GM20000 (cell line): ENCODE data around the gene NKPD1.

Experiments used
- DNase-seq: peaks from one replicate; pipeline ENCODE4 v3.0.0; 2012; ENCODE audit warnings: low spot score
- TF ChIP-seq, protein P1 (sequence below): IDR thresholded peaks from 2 replicates; pipeline ENCODE4 v1.5.1; 2012; ENCODE audit warnings: mild to moderate bottlenecking, control low read depth; ENCODE audit errors: extremely low read depth, missing control alignments

The NKPD1 gene

DNA sequence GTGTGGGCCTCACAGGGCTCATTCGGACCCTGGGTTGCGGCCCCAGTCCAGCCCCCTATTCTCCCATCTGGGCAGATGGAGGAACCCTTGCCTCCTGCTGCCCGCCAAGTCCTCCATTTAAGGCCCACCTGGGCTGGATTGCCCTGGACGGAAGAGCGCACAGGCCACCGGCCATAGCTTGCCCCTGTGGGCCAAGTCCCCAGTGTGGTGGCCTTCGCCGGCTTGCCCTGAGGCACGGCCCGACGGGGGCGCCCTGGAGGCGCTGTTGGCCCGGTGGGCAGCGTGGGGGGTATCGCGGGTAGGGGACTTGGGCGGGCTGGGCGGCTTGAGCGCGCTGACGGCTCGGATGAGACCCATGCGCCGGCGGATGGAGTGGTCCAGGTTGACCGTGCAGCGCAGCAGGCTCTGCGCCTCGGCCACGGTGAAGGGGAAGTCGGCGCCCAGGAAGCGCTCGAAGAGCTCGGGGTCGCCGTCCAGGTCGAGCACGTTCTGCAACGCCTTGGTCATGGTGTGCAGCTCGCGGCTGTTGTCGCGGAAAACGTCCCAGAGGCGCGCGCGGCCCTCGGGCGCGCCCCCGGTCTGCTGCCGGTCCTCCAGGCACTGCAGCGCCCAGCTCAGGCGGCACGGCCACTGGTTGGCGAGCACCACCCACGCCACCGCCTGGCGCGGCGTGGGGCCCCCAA is 8.8 kb downstream of the NKPD1 start:
- TF ChIP-seq, protein P1, sequence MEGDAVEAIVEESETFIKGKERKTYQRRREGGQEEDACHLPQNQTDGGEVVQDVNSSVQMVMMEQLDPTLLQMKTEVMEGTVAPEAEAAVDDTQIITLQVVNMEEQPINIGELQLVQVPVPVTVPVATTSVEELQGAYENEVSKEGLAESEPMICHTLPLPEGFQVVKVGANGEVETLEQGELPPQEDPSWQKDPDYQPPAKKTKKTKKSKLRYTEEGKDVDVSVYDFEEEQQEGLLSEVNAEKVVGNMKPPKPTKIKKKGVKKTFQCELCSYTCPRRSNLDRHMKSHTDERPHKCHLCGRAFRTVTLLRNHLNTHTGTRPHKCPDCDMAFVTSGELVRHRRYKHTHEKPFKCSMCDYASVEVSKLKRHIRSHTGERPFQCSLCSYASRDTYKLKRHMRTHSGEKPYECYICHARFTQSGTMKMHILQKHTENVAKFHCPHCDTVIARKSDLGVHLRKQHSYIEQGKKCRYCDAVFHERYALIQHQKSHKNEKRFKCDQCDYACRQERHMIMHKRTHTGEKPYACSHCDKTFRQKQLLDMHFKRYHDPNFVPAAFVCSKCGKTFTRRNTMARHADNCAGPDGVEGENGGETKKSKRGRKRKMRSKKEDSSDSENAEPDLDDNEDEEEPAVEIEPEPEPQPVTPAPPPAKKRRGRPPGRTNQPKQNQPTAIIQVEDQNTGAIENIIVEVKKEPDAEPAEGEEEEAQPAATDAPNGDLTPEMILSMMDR = no peak
- DNase-seq = peak; percentile 41

DNA sequence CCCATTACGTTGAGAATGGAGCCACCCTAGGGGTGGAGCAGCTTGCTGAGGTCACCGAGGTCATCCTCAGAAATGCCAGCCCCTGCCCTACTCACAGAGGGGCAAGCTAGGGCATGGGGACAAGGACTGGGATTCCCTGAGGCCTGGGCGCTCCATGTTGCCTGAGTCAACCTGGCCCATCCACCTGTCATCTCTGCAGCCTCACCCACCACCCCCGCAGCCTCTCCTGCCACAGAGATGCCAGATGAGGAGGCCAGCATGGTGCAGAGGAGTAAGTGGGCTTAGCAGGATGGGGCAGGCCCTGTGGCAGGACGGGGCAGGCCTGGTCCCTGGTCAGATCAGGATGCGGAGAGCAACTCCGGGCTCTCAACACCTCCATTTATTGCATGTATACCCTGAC is 9.5 kb downstream of the NKPD1 start:
- TF ChIP-seq, protein P1 = no peak
- peak; percentile 13 for DNase-seq

DNA sequence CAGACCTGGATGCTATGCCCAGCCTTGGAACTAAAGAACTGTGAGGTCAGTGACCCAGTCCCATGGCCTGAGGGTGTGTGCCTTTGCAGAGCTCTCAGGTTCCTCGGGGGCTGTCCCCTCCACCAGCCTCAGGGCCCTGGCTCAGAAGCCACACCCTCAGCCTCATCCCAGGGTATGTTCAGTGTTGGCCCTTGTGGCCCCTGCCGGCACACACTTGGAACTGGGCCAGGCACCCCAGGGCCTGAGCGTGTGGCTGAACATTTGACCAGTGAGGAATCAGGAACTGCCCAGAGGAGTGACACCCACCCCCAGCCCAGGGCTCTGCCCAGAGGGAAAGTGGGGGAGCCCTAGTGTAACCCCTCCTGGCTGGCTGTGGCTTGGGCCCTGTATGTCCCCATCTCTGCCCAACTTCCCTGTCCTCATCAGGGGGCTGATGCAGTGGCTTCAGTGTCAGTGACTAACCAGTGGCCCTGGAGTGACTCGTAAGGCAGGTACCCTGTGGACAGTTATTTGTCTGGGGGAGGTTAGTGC is 10.0 kb downstream of the NKPD1 start:
- peak; percentile 27 for DNase-seq
- TF ChIP-seq, protein P1 = no peak

DNA sequence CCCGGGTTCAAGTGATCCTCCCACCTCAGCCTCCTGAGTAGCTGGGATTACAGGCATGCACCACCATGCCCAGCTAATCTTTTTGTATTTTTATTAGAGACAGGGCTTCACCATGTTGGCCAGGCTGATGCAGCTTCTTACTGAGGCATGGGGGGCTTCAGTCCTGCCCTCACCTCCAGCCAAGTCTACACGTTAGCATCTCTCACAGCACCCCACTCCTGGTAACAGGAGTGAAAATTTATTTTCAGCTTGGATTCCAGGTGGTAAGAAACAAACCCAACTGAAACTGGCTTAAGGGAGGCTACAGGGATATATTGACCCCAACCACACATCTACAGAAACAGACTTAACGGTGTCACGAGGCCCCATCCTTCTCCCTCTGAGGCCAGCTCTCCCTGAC is 10.6 kb downstream of the NKPD1 start:
- DNase-seq = no peak
- TF ChIP-seq, protein P1 = no peak

DNA sequence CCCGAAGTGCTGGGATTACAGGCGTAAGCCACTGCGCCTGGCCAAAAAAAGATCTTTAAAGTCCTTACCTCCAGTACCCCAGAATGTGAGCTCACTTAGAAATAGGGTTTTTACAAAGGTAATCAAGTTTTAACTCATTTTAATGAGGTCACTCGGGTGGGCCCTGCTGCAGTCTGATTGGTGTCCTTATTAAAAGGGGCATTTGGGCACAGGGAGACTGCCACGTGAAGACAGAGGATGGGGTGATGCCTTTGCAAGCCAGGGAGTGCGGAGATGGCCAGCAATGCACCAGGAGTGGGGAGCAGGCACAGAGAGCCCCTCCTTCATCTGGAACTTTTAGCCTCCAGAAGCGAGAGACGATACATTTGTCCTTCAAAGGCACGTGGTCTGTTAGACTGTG is 11.7 kb downstream of the NKPD1 start:
- TF ChIP-seq, protein P1 = no peak
- no peak for DNase-seq

DNA sequence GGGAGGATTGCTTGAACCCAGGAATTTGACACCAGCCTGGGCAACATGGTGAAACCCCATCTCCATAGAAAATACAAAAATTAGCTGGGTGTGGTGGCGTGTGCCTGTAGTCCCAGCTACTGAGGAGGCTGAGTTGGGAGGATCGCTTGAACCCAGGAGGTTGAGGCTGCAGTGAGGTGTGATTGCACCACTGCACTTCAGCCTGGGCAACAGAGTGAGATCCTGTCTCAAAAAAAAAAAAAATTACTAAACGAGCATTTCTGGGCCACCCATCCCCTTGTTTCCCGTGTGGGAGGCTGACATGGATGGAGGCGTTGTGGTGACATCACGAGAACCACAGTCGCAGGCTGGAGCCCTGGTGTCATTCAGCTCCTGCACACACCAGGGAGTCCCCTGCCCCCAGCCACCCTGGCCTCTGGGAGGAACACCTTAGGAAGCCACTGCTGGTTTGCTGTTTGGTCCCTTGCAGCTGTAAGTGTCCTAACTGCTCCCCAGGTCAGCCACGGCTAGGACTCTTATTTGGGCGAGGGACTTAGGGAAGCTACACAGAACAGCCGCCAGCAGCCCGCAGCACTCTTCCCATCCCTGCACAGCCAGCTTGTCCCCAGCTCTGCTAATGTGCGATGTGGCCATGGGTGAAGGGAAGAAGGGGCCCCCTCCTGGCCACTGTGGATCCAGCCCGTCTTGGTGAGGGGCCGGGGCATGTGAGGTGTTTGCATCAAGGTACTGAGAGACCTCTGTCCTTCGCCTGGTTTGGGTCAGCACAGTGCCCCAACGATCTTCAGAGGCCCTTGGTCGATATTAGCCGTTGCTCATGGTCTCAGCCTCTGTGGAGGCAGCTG is 12.7 kb downstream of the NKPD1 start:
- DNase-seq = no peak
- TF ChIP-seq, protein P1 = no peak

DNA sequence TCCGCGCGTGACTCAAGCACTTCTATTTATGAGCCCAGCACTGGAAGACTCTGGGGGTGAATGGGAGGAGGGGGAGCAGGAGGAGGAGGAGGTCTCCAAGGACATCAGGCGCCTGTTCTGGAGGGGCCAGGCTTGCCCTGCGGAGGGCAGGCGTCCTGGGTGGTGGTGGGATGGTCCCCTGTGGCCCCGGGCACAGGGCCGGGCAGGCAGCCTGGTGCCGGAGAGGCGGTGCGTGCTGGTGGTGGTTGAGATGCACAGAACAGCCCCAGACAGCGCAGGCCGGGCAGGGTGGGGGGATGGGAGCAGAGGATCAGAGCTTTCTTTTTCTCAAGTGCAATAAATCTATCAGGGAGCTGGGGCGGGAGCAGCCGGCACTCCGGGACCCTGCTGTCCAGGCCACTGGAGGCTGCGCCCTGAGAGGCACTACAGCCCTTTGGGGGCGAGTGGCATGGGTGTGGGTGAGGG is 14.0 kb downstream of the NKPD1 start:
- no peak for DNase-seq
- TF ChIP-seq, protein P1 = no peak
